ENCODE measurements around the gene HIVEP2.

The HIVEP2 gene

GRCh38 chr6:142883011-142883410, 62.0 kb downstream of the HIVEP2 start:
- Histone ChIP-seq H3K9me3 (no peaks in the 10 kb centered on the region), H3K4me3 (no peak overlapping the region), H3K4me1 (peaks cover 0 to 66% (median 14%) of the 10 kb centered on the region in 4 donors), H3K27ac (no peak overlapping the region), H3K36me3 (no peaks in the 10 kb centered on the region), H3K27me3 (no peaks in the 10 kb centered on the region)
- TF ChIP-seq CTCF (IDR thresholded peaks at IDR 0.05): no peak
- intact Hi-C loops (cut with DNase I; ENCODE audit: low total_unique reads): loop anchor here (5.0 kb wide), 1 partner anchor 36 kb away; no protein-coding TSS in a partner anchor
- no peak for DNase-seq

GRCh38 chr6:142881761-142882160, 63.2 kb downstream of the HIVEP2 start:
- Histone ChIP-seq H3K27ac (no peak overlapping the region), H3K9me3 (no peaks in the 10 kb centered on the region), H3K27me3 (no peaks in the 10 kb centered on the region), H3K36me3 (no peaks in the 10 kb centered on the region), H3K4me1 (peaks cover 0 to 59% (median 13%) of the 10 kb centered on the region in 4 donors), H3K4me3 (no peak overlapping the region)
- intact Hi-C loops (cut with DNase I; ENCODE audit: low total_unique reads): loop anchor here (5.0 kb wide), 1 partner anchor 34 kb away; no protein-coding TSS in a partner anchor
- DNase-seq: no peak
- no peak for TF ChIP-seq CTCF (IDR thresholded peaks at IDR 0.05)

GRCh38 chr6:142881290-142881689, 63.7 kb downstream of the HIVEP2 start:
- no peaks in the 10 kb centered on the region for H3K36me3 ChIP-seq
- H3K27me3 ChIP-seq: no peaks in the 10 kb centered on the region
- no peak overlapping the region for H3K4me3 ChIP-seq
- TF ChIP-seq CTCF (IDR thresholded peaks at IDR 0.05): no peak
- intact Hi-C loops (cut with DNase I; ENCODE audit: low total_unique reads): loop anchor here (5.0 kb wide), 1 partner anchor 34 kb away; no protein-coding TSS in a partner anchor
- H3K9me3 ChIP-seq: no peaks in the 10 kb centered on the region
- no peak overlapping the region for H3K27ac ChIP-seq
- H3K4me1 ChIP-seq: peaks cover 0 to 54% (median 11%) of the 10 kb centered on the region in 4 donors
- no peak for DNase-seq

- TF ChIP-seq CTCF (IDR thresholded peaks at IDR 0.05): no peak
- H3K4me1 ChIP-seq: peaks cover 0 to 46% (median 8%) of the 10 kb centered on the region in 4 donors
- no peaks in the 10 kb centered on the region for H3K9me3 ChIP-seq
- no peak for DNase-seq
- H3K27me3 ChIP-seq: no peaks in the 10 kb centered on the region
- H3K4me3 ChIP-seq: no peak overlapping the region
- intact Hi-C loops (cut with DNase I; ENCODE audit: low total_unique reads): loop anchor here (5.0 kb wide), 1 partner anchor 33 kb away; no protein-coding TSS in a partner anchor
- H3K27ac ChIP-seq: no peak overlapping the region
- no peaks in the 10 kb centered on the region for H3K36me3 ChIP-seq
Observed at GRCh38 chr6:142880201-142880600, 64.8 kb downstream of the HIVEP2 start.

- H3K9me3 ChIP-seq: no peaks in the 10 kb centered on the region
- no peak overlapping the region for H3K4me3 ChIP-seq
- TF ChIP-seq CTCF (IDR thresholded peaks at IDR 0.05): no peak
- no peak overlapping the region for H3K27ac ChIP-seq
- DNase-seq: no peak
- H3K27me3 ChIP-seq: no peaks in the 10 kb centered on the region
- intact Hi-C loops (cut with DNase I; ENCODE audit: low total_unique reads): no loop called here
- no peaks in the 10 kb centered on the region for H3K36me3 ChIP-seq
- peaks cover 0 to 41% (median 6%) of the 10 kb centered on the region in 4 donors for H3K4me1 ChIP-seq
Observed at GRCh38 chr6:142879527-142879926, 65.4 kb downstream of the HIVEP2 start.

GRCh38 chr6:142879076-142879475, 65.9 kb downstream of the HIVEP2 start:
- H3K4me1 ChIP-seq: peaks cover 0 to 37% (median 4%) of the 10 kb centered on the region in 4 donors

More at GRCh38 chr6:142879076-142879475, 65.9 kb downstream of the HIVEP2 start:
- Histone ChIP-seq H3K36me3 (no peaks in the 10 kb centered on the region), H3K9me3 (no peaks in the 10 kb centered on the region), H3K27me3 (no peaks in the 10 kb centered on the region), H3K27ac (no peak overlapping the region), H3K4me3 (no peak overlapping the region)
- no peak for TF ChIP-seq CTCF (IDR thresholded peaks at IDR 0.05)
- intact Hi-C loops (cut with DNase I; ENCODE audit: low total_unique reads): no loop called here
- DNase-seq: no peak

Data from tibial artery (tissue), 4 donors.